HG03103 (cell line): Measurements from ENCODE around the gene ALG14.

Source experiments
- ATAC-seq: cut with Tn5 transposase; IDR thresholded peaks from one replicate; pipeline ENCODE4 v1.9.1; 2021; ENCODE audit warnings: low read depth; ENCODE audit not compliant: unreplicated experiment

ALG14 gene

DNA sequence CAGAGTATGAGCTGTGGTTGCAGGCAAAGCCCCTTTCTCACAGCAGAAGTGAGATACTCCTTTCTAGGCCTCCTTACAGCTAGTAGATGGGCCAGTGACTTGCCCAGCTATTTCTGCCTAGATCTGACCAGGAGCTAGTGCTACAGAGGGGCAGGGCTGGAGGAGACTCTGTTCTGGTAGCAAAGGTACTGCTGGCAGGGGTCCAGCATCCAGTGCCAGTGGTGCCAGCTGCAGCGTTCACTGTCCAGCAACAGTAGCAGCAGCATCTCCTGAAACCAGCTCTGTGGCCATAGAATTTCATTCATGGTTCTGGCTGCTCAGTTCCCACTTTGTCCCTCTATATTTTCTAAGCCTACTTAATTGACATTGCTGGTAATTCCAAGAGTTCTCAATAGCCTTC is 83.4 kb downstream of the ALG14 start:
- no peak for ATAC-seq

DNA sequence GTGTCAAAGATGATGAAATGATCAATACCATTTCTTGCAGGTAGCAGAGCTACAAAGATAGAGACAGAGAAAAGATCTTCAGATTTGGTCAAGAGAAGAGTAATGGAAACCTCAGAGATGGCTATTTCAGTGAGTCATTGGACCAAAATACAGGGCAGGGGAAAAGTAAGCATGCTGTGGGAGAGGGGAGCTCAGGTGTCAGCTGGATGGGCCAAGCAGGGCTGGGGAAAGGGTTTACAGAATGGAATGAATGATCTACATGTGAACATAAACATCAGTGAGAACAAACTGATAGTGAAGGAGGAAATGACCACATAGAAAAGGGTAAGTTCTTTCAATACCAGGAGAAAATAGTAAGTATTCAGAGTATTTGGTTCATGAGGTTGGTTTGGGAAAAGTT is 84.4 kb downstream of the ALG14 start:
- ATAC-seq: no peak

DNA sequence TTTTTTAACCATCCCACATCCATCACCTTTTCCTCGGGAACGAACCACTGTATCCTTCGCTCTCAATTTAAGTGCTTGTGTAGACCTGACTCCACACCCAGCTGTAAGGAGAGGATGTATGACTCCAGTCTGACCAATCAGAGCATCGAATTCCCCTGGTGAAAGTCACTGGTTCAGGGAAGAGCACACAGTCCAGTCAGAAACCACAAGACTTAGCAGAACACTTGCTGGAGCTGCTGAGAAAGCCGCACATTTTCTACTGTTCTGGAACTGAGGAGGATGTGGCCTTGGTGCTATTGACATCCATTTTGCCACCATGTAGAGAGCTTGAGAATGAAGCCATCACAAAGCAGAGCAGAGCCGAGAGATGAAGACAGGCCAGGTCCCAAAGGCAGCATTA is 86.0 kb downstream of the ALG14 start:
- no peak for ATAC-seq

DNA sequence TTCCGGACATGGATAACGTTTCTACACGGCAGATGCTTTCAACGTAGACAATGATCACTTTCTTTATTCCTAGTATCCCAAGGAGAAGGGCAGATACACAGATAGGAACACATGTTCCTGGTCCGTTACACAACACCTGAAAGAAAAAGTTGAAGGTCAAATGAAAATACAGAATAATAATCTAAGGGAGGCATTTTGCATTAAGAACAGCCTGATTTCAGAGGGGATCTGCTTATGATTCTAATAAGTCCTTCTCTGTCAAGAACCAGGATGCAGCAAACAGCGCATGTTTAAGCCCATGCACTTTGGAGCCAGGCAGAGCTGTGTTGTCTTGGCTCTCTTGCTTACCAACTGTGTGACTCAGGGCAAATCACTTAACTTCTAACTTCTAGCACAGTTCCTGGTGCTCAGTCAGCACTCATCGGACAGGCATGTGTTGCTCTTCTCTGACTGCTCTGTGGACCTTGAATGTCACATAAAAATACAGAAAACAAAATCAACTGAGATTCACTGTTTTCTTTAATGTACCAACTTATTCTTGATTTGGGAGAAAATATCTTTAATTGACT is 89.5 kb downstream of the ALG14 start:
- no peak for ATAC-seq

DNA sequence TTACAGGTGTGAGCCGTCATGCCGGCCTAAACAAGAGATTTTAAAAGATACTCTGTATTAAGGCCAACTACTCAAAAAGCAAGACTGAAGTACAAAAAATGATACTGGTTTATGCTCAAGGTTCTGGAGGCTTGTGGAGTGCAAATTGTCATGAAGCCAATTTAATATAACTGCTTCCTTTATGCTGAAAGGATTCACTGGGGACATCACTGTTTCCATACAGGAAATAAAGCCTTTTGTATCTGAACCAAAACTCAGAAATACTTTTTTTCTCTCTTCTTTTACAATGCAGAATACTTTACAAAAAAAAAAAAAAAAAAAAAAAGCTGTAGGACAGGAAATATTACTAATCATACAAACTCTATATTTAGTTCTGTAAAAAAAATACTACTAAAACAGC is 90.4 kb downstream of the ALG14 start:
- no peak for ATAC-seq

DNA sequence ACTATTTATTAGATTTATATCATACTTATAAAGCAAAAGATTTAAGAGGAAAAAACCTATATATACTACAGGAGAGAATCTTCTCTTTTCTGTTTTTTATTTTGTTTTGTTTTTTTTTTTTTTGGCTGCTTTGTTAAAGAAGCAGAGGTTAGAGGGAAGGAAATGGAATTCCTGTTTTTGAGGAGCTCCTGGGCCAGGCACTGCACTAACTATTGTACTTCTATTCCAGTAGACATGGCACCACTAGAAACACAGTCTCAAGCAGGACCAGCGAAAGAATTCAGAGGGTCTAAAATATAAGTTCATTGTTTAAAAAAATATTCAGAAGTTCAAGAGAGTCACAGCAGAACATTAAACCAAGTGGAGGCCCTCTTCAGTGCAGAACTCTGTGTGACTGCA is 91.2 kb downstream of the ALG14 start:
- ATAC-seq: no peak

DNA sequence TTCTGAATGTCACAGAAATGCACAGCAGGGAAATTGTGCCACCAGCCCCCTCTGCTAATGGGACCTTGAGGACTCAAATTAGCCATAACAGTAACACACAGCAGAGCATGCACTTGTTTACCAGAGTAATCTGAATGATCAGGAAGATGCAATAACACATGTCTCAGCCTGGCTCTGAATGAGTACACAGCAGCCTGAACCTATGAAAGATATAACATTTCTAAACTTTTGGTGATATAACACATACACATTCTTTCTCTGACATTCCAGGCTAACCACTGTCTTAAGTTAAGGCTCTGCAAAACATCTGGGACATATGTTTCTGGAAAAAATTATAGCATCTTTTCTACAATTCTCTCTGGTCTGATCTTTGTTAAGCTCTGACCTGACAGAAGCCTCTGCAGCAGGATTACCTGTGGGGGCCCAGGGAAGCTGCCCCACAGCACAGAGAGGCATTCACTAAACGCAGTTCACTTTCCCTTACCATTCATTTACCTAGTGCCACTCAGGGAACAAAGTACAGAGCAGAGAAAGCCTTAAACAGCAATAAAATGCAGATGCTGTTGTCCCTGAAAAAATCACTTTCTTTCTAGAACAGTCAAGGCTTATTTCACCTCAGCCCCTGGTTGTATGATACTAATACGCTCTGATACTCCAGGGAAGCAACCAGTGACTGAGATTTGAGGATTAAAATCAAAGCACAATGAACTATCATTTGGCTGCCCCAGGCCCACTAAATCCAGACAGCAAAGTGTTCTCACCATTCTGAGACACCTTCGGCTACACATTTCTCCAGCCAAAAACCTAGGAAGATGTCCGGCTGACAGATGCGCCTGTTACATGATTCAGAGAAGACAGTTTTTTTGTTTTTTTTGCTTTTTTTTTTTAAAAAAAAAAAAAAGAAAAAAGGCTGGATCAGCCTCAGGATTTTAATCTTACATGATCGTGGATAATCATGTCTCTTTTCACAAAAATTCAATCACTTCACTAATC is 91.9 kb downstream of the ALG14 start:
- ATAC-seq: no peak

DNA sequence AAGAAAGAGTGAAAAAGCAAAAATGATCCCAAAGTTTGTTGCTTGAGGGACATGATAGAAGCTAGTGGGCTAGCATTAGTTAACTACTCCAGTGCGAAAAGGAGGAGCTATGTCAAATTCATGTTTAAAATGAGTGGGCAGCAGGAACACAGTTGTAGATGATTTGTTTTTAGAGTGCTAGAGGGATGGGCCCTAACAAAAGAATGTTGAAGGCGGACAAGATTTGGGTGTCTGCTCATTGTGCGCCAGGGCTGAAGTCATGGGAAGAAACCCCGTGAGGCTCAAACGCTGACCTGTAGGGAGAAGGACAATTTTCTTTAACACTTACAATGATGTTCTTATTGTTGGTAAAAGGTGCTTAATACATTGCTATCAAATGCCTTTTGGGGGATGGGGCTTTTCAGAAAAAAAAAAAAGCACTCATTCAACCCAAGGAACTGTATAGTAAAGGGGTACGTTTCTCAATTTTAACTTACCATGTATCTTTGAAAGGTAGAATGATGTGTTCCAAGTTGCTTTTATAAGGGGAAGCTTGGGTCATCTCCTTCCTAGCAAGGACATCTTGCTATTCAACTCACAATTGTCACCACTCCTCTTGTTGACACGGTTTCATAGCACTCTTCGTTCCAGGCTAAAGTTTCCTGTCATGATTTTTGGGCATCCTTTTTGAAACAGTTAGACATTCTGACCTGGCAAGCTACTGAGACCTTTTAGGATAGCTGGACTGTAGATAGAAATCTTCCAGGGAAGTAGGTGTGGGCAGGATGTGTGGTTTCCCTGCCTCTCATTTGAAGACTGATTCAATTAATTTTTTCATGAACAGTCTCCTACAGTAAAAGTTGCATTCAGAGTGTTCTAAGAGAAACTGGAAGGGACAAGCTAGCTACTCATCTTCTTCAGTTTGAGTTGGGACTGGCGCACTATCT is 92.8 kb downstream of the ALG14 start:
- ATAC-seq: no peak

DNA sequence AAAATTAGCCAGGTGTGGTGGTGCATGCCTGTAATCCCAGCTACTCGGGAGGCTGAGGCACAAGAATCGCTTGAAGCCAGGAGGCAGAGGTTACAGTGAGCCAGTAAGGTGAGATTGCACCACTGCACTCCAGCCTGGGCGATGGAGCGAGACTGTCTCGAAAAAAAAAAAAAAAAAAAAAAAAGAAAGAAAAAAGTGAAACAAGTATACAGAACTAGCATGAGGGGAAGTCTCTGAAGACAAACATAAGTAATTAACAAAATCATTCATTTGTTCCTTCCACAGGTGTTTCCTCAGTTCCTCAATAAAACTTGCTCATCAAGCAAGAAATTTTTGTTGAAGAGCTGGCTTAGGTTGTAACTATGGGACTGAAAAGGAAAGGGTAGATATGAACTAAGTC is 93.6 kb downstream of the ALG14 start:
- no peak for ATAC-seq

DNA sequence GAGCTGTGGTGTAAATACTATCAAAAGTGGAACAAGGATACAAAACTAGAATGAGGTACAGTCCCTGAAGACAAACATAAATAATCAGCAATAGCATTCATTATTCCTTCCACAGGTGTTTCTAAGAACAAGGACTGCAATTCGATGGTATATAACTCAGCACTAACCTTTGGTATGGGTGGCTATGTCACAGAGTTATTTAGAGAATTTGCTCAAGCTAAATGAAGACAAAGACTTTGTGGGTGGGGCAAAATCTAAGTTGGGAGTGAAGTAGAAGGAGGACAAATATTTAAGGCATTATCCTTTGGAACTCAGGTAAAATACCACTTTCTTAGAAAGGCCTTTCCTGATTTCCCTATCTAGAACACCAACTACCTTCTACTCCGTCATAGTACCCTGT is 94.3 kb downstream of the ALG14 start:
- ATAC-seq: no peak

DNA sequence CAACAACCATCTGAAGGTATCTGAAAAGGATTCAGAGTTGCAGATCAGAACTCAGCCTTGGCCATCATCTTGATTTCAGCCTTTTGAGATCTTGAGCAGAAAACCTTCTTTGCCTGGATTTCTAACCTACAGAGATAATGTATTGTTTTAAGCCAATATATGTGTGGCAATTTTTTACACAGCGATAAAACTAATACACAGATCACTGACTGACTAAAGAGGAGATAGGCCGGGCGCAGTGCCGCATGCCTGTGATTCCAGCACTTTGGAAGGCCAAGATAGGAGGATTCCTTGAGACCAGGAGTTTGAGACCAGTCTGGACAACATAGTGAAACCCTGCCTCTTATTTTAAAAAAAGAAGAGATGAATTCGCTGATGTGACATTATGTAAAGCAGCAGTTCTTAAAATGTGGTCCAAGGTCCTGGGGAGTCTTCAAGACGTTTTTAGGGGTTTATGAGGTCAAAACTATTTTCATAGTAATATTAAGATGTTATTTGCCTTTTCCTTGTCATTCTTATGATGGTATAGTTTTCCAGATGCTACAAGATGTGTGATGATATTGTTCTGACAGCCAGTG is 95.7 kb downstream of the ALG14 start:
- no peak for ATAC-seq

DNA sequence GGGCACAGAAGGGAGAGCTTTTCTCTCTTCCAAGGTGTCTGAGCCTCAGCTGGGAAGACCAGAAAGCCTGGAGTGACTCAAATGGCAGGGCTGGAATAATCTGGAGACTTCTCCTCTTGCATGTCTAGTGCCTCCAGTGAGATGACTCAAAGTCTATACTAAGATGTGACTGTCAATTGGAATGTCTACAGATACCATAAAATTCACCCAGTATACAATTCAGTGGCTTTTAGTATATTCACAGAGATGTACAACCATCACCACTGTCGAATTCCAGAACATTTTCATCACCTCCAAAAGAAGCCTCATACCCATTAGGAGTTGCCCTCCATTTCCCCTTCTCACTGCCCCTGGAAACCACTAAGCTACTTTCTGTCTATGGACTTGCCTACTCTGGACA is 97.9 kb downstream of the ALG14 start:
- ATAC-seq: no peak

DNA sequence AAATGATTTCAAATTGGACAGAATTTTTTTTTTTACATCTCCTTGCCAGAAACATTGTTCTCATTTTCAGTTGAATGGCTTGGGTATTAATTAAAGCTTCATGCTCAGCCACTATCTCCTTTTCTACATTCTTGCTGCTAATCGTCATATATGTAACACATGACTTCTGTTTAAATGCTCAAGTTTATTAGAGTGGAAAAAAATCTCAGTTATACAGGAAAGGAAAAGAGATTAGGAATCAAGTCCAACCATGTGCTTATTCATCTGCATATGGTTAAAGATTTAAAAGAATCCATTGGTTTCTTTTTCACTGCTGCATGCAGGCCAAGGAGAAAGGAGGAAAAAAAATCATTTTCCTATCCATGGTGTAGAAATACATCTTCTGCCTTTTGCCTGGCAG is 98.5 kb downstream of the ALG14 start:
- no peak for ATAC-seq

DNA sequence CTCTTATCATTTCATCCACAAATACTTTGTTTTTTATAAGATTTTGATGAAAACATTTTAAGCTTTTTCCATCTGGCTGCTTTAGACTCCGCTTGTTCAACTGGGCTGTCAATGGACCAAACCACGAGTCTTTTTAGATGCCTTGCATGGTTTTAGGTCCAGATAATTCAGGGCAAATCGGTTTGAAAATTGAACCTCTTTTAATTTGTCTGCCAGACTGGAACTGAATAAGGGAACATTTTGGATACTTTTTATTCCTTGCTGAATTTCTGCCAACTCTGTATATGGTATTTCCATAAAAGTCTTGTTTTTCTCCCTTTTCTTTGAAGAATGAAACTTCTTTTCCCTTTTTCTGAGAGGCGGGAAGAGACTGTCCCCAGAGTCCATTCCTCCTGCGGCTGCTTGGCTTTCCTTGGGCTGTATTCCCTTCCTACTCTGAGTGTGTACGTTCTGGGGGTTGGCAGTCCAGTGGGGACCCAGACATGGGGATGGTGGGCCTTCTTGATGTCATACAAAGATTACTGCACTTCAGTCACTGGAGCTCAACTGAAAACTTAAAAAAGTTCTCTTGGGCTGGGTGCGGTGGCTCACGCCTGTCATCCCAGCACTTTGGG is 99.3 kb downstream of the ALG14 start:
- ATAC-seq: no peak

DNA sequence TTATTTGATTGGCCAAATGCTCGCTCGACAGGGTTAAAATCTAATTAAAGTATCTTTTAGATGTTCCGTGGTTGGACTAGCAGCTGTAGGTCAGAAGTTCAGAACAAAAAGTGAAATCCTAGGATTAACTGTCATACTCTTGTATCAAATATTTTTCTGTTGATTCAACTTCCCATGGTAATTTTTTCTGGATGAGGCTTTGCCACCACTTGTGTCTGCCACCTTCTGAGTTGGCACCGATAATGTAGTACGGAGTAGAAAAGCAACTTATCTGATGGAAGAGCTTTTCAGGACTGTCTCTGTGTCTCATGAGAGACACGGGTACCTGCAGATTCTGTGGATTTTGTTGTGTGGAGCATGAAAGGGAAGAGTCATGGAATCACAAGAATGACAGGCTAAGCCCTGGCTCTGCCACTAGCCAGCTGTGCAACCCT is 101.2 kb downstream of the ALG14 start:
- no peak for ATAC-seq

DNA sequence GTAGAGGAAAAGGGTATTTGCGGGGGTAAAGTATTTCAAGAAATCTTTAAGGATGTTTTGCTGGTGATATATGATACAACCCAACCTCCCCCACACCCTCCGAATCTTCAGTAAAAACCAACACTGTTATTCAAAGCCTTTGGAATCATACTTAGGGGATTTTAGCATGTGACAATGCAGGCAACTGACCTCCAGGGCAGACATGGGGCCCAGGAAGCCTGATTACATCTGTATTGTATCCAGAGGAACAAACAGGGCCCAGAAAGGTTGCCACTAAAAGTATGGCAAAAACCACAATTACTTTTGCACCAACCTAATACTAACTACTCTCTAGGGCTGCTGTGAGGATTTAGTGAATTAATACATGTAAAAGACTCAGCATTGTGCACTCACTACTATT is 102.0 kb downstream of the ALG14 start:
- no peak for ATAC-seq

DNA sequence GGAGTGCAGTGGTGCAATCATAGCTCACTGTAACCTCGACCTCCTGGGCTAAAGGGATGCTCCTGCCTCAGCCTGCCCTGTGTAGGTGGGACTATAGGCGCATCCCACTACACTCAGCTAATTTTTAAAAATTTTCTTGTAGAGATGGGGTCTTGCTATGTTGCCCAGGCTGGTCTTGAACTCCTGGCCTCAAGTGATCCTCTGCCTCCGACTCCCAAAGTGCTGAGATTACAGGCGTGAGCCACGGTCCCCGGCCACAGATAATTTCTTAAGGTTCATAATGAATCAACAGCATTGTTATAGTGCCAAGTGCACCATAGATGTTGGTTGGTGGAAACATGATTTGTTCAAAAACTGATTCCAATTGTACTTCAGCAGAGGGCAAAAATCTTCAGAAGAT is 103.6 kb downstream of the ALG14 start:
- ATAC-seq: no peak

DNA sequence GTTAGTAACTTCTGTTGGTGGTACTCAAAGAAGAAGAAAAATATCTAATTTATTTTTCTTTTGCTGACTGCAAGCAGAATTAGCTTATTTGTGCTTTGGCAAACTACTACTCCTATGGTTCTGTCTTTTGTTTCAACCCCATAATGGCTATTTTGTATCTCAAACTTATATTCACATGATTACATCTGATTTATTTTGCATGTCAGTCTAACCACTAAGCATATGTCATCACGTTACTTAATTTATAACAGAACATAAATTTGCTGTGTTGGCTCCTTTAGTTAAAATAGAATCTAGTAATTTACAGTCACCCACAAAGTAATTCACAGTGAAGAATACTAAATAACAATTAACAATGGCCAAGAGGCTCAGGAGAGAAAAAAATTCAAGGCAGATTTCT is 106.7 kb downstream of the ALG14 start:
- no peak for ATAC-seq

DNA sequence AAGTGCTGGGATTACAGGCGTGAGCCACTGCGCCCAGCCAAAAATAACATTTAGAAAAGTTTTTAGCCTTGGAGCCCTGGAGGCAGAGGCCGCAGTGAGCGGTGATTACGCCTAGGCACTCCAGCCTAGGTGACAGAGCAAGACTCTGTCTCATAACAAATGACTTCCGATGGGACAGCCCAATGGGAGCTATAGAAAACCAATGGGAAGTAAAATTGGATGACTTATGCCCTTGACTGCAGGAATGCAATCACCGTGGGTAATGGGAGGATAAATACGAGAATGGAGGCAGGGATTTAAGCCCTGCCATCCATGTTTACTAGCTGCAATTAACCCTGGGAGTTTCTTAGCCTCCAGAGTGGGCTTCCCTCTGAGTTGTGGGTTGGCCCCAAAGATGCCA is 108.9 kb downstream of the ALG14 start:
- ATAC-seq: no peak
